Measurements from ENCODE around the gene PORCN. TPM values are rescaled to one million over a fixed set of nuclear protein-coding genes. Genes with fewer than 3 reads are reported as not detected.
"Not testable (repeated sequence)": the region's sequence is repeated elsewhere in the genome, so short reads cannot be mapped to it uniquely, and the experiment has no call there.

PORCN gene
- total RNA-seq, 6 experiments from 2014 or later, result 1.7 to 6.1 (median 1.9) TPM

- Histone ChIP-seq H3K36me3 (peaks cover 0 to 5% (median 0%) of the 10 kb centered on the region in 4 donors), H3K4me3 (no peak overlapping the region), H3K27ac (no peak overlapping the region), H3K9me3 (no peaks in the 10 kb centered on the region), H3K27me3 (no peaks in the 10 kb centered on the region), H3K4me1 (peaks cover 0 to 4% (median 0%) of the 10 kb centered on the region in 4 donors)
- DNase-seq, result no peak
- TF ChIP-seq POLR2A (IDR thresholded peaks at IDR 0.05), result no peak
- no peak for TF ChIP-seq CTCF (IDR thresholded peaks at IDR 0.05)
- intact Hi-C loops (cut with DNase I), result no loop called here
- 46% methylated on average over 5 of the region's 10 CpGs for WGBS (ENCODE audit: insufficient coverage, low coverage, low lambda C conversion rate, missing lambda C conversion rate)
- no peak for ATAC-seq
These were observed 32.5 kb downstream of the PORCN start for GRCh38 chrX:48541140-48541814.

- Histone ChIP-seq H3K9me3 (no peaks in the 10 kb centered on the region), H3K27ac (no peak overlapping the region), H3K36me3 (peaks cover 0 to 9% (median 0%) of the 10 kb centered on the region in 4 donors), H3K4me1 (no peaks in the 10 kb centered on the region), H3K4me3 (no peak overlapping the region), H3K27me3 (no peaks in the 10 kb centered on the region)
- 87% methylated on average over 2 of the region's 3 CpGs for WGBS (ENCODE audit: insufficient coverage, low coverage, low lambda C conversion rate, missing lambda C conversion rate)
- no peak for DNase-seq
- intact Hi-C loops (cut with DNase I), result no loop called here
- TF ChIP-seq POLR2A (IDR thresholded peaks at IDR 0.05) (no peak), CTCF (IDR thresholded peaks at IDR 0.05) (no peak)
- ATAC-seq, result peak in 1 of 4 donors; percentile 42
These were observed 40.1 kb downstream of the PORCN start for GRCh38 chrX:48548871-48549270.

GRCh38 chrX:48555731-48556325 lies 47.0 kb downstream of the PORCN start:
- intact Hi-C loops (cut with DNase I); ATAC-seq; H3K9me3 ChIP-seq; H3K4me3 ChIP-seq; H3K27ac ChIP-seq; H3K27me3 ChIP-seq; DNase-seq; H3K4me1 ChIP-seq: not testable (repeated sequence)
- WGBS (ENCODE audit: insufficient coverage, low coverage, low lambda C conversion rate, missing lambda C conversion rate), result 53% methylated on average over 3 of the region's 9 CpGs
- H3K36me3 ChIP-seq, result peaks cover 0 to 13% (median 0%) of the 10 kb centered on the region in 4 donors

- ATAC-seq (peak in 1 of 4 donors; percentile 64), DNase-seq (no peak)
- H3K9me3 ChIP-seq, result no peaks in the 10 kb centered on the region
- H3K36me3 ChIP-seq, result peaks cover 0 to 13% (median 2%) of the 10 kb centered on the region in 4 donors
- no peak for TF ChIP-seq CTCF (IDR thresholded peaks at IDR 0.05)
- no peak for TF ChIP-seq POLR2A (IDR thresholded peaks at IDR 0.05)
- H3K27me3 ChIP-seq, result no peaks in the 10 kb centered on the region
- H3K4me1 ChIP-seq, result no peaks in the 10 kb centered on the region
- intact Hi-C loops (cut with DNase I), result no loop called here
- no peak overlapping the region for H3K27ac ChIP-seq
- WGBS (ENCODE audit: insufficient coverage, low coverage, low lambda C conversion rate, missing lambda C conversion rate), result 59% methylated on average over 4 of the region's 4 CpGs
- H3K4me3 ChIP-seq, result no peak overlapping the region
These were observed 49.5 kb downstream of the PORCN start for GRCh38 chrX:48558271-48558670.

- no peak overlapping the region for H3K4me3 ChIP-seq
- no peaks in the 10 kb centered on the region for H3K9me3 ChIP-seq
- no peaks in the 10 kb centered on the region for H3K4me1 ChIP-seq
- H3K27me3 ChIP-seq, result no peaks in the 10 kb centered on the region
- H3K36me3 ChIP-seq, result peaks cover 0 to 13% (median 2%) of the 10 kb centered on the region in 4 donors
- TF ChIP-seq CTCF (IDR thresholded peaks at IDR 0.05) (no peak), POLR2A (IDR thresholded peaks at IDR 0.05) (no peak)
- ATAC-seq (peak in 1 of 4 donors; percentile 28), DNase-seq (no peak)
- H3K27ac ChIP-seq, result no peak overlapping the region
- WGBS (ENCODE audit: insufficient coverage, low coverage, low lambda C conversion rate, missing lambda C conversion rate), result 82% methylated on average over 4 of the region's 24 CpGs
- intact Hi-C loops (cut with DNase I), result no loop called here
These were observed 50.8 kb downstream of the PORCN start for GRCh38 chrX:48559636-48560035.

All from right lobe of liver (tissue), 6 donors.